ENCODE results near the gene DKKL1.

DKKL1 gene

GRCh38 chr19:49333811-49334288 lies 29.8 kb upstream of the DKKL1 start:
- no peak overlapping the region for H3K9ac ChIP-seq
- no peak for TF ChIP-seq CTCF (conservative IDR thresholded peaks at IDR 0.05; ENCODE audit: low read depth, low read length)
- H3K36me3 ChIP-seq (ENCODE audit: insufficient read depth) = no peaks in the 10 kb centered on the region
- peaks cover 6% of the 10 kb centered on the region; the same call in 1 of the 2 replicates for H3K27me3 ChIP-seq (ENCODE audit: insufficient read depth, low read depth)
- no peaks in the 10 kb centered on the region for H3K79me2 ChIP-seq (ENCODE audit: insufficient read depth, low read depth)
- H4K20me1 ChIP-seq (ENCODE audit: insufficient read depth) = no peaks in the 10 kb centered on the region
- H3K4me2 ChIP-seq = no peak overlapping the region
- no peak overlapping the region for H3K4me3 ChIP-seq (IDR thresholded peaks at IDR 0.05; ENCODE audit: insufficient read depth, low read depth, low read length)
- H3K27ac ChIP-seq = no peak overlapping the region
- peaks cover 2% of the 10 kb centered on the region for H3K4me1 ChIP-seq (ENCODE audit: low read depth, poor library complexity, severe bottlenecking)
- H2AFZ ChIP-seq (ENCODE audit: low read depth) = no peak overlapping the region

GRCh38 chr19:49335071-49335783 lies 28.4 kb upstream of the DKKL1 start, which contains the start of gene CD37:
TSS of gene CD37 (plus strand) at chr19:49335406. CDS start at chr19:49335541, 135 bp downstream.
- H4K20me1 ChIP-seq (ENCODE audit: insufficient read depth) = no peaks in the 10 kb centered on the region
- no peaks in the 10 kb centered on the region for H3K36me3 ChIP-seq (ENCODE audit: insufficient read depth)
- no peak within 1 kb of the TSS for H3K9ac ChIP-seq
- H3K4me2 ChIP-seq = no peak within 1 kb of the TSS
- H3K4me3 ChIP-seq (IDR thresholded peaks at IDR 0.05; ENCODE audit: insufficient read depth, low read depth, low read length) = no peak within 1 kb of the TSS
- no peak within 1 kb of the TSS for H3K27ac ChIP-seq
- no peaks in the 10 kb centered on the region for H3K79me2 ChIP-seq (ENCODE audit: insufficient read depth, low read depth)
- TF ChIP-seq CTCF (conservative IDR thresholded peaks at IDR 0.05; ENCODE audit: low read depth, low read length) = no peak
- no peak within 1 kb of the TSS; the same call in 1 of the 2 replicates for H2AFZ ChIP-seq (ENCODE audit: low read depth)
- H3K27me3 ChIP-seq (ENCODE audit: insufficient read depth, low read depth) = peaks cover 7% of the 10 kb centered on the region; the same call in 1 of the 2 replicates
- H3K4me1 ChIP-seq (ENCODE audit: low read depth, poor library complexity, severe bottlenecking) = peaks cover 2% of the 10 kb centered on the region

GRCh38 chr19:49335784-49336481 lies 27.7 kb upstream of the DKKL1 start:
- Histone ChIP-seq H3K4me2 (no peak overlapping the region), H3K4me1 (ENCODE audit: low read depth, poor library complexity, severe bottlenecking) (peaks cover 2% of the 10 kb centered on the region), H2AFZ (ENCODE audit: low read depth) (no peak overlapping the region; the same call in 1 of the 2 replicates), H3K36me3 (ENCODE audit: insufficient read depth) (no peaks in the 10 kb centered on the region), H3K27me3 (ENCODE audit: insufficient read depth, low read depth) (peaks cover 14% of the 10 kb centered on the region; the same call in 1 of the 2 replicates), H3K4me3 (IDR thresholded peaks at IDR 0.05; ENCODE audit: insufficient read depth, low read depth, low read length) (no peak overlapping the region), H3K79me2 (ENCODE audit: insufficient read depth, low read depth) (no peaks in the 10 kb centered on the region), H3K9ac (no peak overlapping the region), H4K20me1 (ENCODE audit: insufficient read depth) (no peaks in the 10 kb centered on the region), H3K27ac (no peak overlapping the region)
- no peak for TF ChIP-seq CTCF (conservative IDR thresholded peaks at IDR 0.05; ENCODE audit: low read depth, low read length)

- Histone ChIP-seq H3K36me3 (ENCODE audit: insufficient read depth) (no peaks in the 10 kb centered on the region), H3K4me3 (IDR thresholded peaks at IDR 0.05; ENCODE audit: insufficient read depth, low read depth, low read length) (no peak overlapping the region), H3K4me1 (ENCODE audit: low read depth, poor library complexity, severe bottlenecking) (peaks cover 2% of the 10 kb centered on the region), H3K4me2 (no peak overlapping the region), H2AFZ (ENCODE audit: low read depth) (no peak overlapping the region), H3K27me3 (ENCODE audit: insufficient read depth, low read depth) (peaks cover 21% of the 10 kb centered on the region; the same call in 1 of the 2 replicates), H3K79me2 (ENCODE audit: insufficient read depth, low read depth) (no peaks in the 10 kb centered on the region), H4K20me1 (ENCODE audit: insufficient read depth) (no peaks in the 10 kb centered on the region), H3K27ac (no peak overlapping the region), H3K9ac (no peak overlapping the region)
- TF ChIP-seq CTCF (conservative IDR thresholded peaks at IDR 0.05; ENCODE audit: low read depth, low read length) = no peak
Measured at GRCh38 chr19:49336482-49337266, 27.0 kb upstream of the DKKL1 start.
